Measurements from ENCODE around the gene GNB1L. TPM values are rescaled to one million over a fixed set of nuclear protein-coding genes. Genes with fewer than 3 reads are reported as not detected.

The GNB1L gene, protein sequence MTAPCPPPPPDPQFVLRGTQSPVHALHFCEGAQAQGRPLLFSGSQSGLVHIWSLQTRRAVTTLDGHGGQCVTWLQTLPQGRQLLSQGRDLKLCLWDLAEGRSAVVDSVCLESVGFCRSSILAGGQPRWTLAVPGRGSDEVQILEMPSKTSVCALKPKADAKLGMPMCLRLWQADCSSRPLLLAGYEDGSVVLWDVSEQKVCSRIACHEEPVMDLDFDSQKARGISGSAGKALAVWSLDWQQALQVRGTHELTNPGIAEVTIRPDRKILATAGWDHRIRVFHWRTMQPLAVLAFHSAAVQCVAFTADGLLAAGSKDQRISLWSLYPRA
- 14.8 to 20.8 TPM (median 18.0 TPM) in 5 replicates for total RNA-seq (2022; extraction: Qiagen RNA extraction)

DNA sequence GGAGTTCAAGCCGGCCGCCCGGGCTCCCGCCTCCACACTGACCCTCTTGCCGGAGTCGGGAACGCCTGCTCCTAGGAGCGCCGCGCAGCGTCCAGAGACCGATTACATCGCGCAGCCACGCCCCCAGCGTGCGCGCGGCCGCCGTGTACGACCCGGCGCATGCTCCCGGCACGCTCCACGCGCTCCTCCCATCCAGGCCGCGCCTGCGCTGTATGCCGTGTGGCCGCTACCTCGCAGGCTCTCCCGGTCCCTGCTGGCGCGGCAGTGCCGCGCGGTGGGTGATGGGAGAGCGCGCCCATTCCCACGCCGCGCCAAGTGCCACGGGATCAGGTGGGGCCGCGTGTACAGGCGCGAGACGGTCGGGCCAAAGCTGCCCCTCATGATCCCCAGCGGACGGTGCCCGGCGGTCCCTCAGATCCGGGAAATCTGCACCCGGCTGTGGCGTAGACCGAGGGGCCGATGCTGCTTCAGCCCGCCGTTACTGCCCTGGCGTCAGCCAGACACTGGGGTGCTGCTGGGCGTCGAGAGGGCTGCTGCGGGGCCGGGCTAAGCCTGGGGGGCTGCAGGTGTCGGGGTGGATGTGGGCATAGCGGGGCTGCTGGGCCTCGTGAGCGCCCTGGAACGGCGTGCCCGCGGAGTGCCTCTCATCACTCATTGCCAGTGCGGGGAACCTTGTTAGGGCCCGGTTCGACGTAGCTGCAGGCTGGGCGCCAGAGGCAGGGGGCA lies at the start of gene GNB1L, which contains the start of gene RTL10:
Gene GNB1L, minus strand, starts transcription at position 97 of the 726 bp plus-strand sequence. CDS start 33,519 bp downstream, outside the sequence.
Gene RTL10, minus strand, starts transcription at position 97 of the 726 bp plus-strand sequence. CDS start 2,613 bp downstream, outside the sequence.

DNA sequence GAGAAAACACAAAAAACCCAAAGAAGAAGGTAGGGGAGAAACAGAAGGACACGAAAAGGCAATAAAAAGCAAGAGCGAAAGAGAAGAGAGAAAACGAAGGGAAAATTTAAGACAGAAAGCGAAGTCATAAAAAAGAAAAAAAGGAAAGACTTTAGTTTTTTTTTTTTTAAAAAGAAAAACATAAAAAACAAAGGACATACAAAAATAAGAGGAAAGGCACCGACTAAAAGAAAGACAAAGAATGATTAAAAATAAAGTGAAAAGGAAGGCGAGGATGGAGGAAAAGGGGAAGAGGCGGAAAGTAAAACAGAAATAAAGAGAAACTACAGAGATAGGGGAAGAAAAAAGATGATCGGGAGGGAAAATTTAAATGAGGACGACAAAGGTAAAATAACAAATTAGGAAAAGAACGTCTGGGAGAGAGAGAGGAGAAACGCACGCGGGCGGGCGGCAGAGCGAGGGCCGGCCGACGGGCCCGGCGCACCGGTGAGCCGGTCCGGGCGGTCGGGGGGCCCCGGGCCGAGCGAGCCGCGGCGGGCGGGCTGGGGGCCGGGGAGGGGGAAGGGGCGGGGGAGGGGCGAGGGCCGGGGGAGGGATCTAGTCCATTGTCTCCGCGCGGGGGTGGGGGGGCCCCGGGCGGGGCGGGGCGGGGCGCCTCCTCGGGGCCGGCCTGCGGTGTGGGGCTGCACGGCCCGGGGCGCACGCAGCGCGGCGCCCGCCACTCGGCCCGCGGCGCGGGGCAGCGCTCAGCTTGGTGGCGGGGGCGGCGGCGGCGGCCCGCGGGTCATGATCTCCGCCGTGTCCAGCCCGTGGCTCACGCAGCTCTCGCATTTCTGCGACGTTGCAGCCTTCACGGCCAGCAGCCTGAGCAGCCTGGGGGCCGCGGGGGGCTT lies 94.4 kb downstream of the GNB1L start, which contains the start of gene TBX1:
Gene TBX1, plus strand, starts transcription at position 721 of the 893 bp plus-strand sequence. Its CDS starts 66 bp downstream, at position 787.

Other genes starting within 250 kb of the GNB1L start
- 7.7 to 10.7 TPM (median 10.2 TPM) in 5 replicates for gene SEPTIN5, start 140.4 kb downstream of the GNB1L start, total RNA-seq (2022; extraction: Qiagen RNA extraction)
- 0.28 to 1.8 TPM (median 1.6 TPM) in 5 replicates for gene GP1BB, start 131.3 kb downstream of the GNB1L start, total RNA-seq (2022; extraction: Qiagen RNA extraction)
- gene TBX1, start 94.1 kb downstream of the GNB1L start, total RNA-seq (2022; extraction: Qiagen RNA extraction) = 3.0 to 5.2 TPM (median 5.0 TPM) in 5 replicates
- 5.4 to 8.8 TPM (median 8.2 TPM) in 5 replicates for gene RTL10, start within 50 bp of the GNB1L start, total RNA-seq (2022; extraction: Qiagen RNA extraction)
- gene COMT, start 86.9 kb upstream of the GNB1L start, total RNA-seq (2022; extraction: Qiagen RNA extraction) = 129 to 173 TPM (median 170 TPM) in 5 replicates
- 31.7 to 43.9 TPM (median 37.4 TPM) in 5 replicates for gene TXNRD2, start 86.9 kb upstream of the GNB1L start, total RNA-seq (2022; extraction: Qiagen RNA extraction)
- 2.2 to 3.2 TPM (median 2.7 TPM) in 5 replicates for gene ARVCF, start 161.9 kb upstream of the GNB1L start, total RNA-seq (2022; extraction: Qiagen RNA extraction)
- 11.9 to 15.7 TPM (median 15.6 TPM) in 5 replicates for gene TANGO2, start 166.2 kb upstream of the GNB1L start, total RNA-seq (2022; extraction: Qiagen RNA extraction)
- 19.1 to 22.7 TPM (median 21.1 TPM) in 5 replicates for gene DGCR8, start 225.4 kb upstream of the GNB1L start, total RNA-seq (2022; extraction: Qiagen RNA extraction)

Measured in A549 treated with CORT108297 at 1 μM for 4 hours (cell line).